Frontal cortex (tissue), 4 donors: ENCODE data around the gene SERTM2. TPM values are rescaled to one million over a fixed set of nuclear protein-coding genes. Genes with fewer than 3 reads are reported as not detected.

Experiments used
- DNase-seq, 2 donors: peaks; one replicate each; pipeline ENCODE4 v3.0.0; 2012; ENCODE audit warnings: low spot score in 2 of 2
- FAIRE-seq: peaks from 2 replicates; lab custom pipeline; 2012; peaks lifted over from hg19 to GRCh38; lab: Jason Lieb, UNC
- total RNA-seq: library from RNA; depleted of rRNA; stranded (reverse); fragments of >200 nt; gene quantifications from one replicate; pipeline ENCODE4 v1.2.3, GENCODE V29; 2014
- donor health status: control.
- donor health status: control.
- donor health status: control.

SERTM2 gene
- total RNA-seq, 1 donor from 2014 or later: under 0.01 TPM

GRCh38 chrX:111555406-111555958 is 44.0 kb downstream of the SERTM2 start:
- DNase-seq: no peak
- no peak for FAIRE-seq

DNA sequence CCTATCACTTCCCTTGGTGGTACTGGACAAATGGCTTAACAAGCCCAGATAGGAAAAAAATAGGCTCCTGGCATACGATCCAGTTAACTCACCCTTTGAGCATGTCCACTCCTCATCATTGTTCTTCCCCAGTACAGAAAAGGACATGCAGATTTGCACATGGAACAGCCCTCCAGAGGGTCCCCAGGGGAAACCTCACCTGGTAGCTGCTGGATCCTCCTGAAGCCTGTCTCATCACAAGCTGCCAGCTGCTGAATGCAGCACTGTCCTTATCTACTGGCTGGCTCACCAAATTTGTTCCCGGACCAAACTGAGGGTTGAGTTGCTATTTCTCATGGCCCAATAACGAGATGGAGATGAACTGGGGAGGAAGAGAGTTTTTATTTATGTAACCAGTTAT is 49.4 kb downstream of the SERTM2 start:
- FAIRE-seq: no peak
- no peak for DNase-seq

DNA sequence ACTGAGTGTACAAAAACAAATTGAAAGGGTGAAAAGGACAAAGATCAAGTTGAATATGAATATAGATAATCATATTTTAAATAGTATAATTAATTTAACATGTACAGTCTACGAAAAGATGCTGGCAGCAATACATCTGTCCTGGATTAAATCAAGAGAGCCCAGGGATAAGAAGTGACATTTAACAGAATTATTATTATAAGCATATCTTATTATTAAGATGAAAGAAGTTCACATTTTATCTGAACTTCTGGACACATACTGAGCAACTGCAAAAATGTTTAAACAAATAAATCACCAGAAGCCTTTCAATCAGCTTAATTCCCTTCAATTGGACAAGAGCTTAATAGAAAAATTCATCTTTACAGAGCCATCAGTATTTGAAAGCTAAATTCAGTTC is 50.4 kb downstream of the SERTM2 start:
- no peak for DNase-seq
- no peak for FAIRE-seq

DNA sequence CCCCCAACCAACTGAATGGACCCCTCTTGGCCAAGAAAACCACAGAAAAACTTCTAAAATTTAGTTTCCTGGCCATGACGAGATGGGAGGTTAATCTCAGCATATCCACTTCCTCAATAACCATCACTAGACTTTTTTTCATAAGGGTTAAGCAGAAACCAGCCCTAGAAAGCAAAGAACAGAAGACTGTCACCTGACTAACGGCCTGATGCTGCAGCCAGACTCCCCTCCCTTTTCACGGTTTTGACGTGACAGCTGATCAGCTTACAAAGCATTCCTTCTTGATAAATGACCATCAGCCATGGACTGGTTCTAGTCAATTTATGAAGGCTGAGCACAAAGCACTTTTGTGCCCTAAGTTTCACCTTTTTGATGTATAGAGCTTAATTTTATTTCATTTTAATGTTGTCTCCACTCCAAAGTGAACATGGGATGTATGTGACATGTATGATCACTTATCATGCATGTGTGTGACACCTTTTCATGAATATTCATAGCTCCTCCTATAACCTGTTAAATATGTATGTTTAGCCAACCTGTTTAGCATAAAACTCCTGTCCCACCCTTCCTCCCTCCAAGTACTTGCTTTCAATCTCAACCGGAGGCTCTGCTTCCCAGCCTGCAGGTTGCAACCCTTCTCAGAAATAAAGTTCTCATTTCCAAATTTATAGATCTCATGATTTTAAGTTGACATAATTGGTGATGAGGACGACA is 56.3 kb downstream of the SERTM2 start:
- DNase-seq: no peak

GRCh38 chrX:111568354-111568753 is 56.9 kb downstream of the SERTM2 start:
- no peak for FAIRE-seq
- DNase-seq: no peak

More for the DNA sequence above, 56.3 kb downstream of the SERTM2 start:
- no peak for FAIRE-seq

DNA sequence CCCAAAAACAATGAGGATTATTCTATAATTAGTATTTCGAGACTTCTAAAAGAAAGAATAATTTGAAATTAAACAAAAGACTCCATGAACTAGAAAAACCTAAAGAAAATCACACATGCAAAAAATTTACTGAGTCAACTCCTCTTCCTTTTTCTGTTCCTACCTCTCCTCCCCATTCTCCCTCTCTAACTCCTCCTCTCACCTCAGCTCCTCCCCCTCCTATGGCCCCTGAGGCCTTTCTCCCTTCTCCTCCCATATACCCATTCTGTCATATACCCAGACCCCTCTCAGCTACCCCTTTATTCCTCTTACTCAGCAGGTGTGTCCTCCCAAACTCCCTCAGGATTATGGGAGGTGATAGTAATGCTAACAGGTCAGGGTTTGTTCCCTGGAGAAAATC is 57.4 kb downstream of the SERTM2 start:
- DNase-seq (no peak), FAIRE-seq (no peak)

Other genes starting within 250 kb of the SERTM2 start
- gene CAPN6, start 241.2 kb upstream of the SERTM2 start, total RNA-seq: under 0.01 TPM
- gene DCX, start 99.5 kb upstream of the SERTM2 start, total RNA-seq: 231 TPM
- 36.3 TPM for gene ALG13, start 169.5 kb downstream of the SERTM2 start, total RNA-seq